Stimulated activated CD8-positive, alpha-beta memory T cell treated with anti-CD3 and anti-CD28 coated beads, Interleukin-15, amount 100 ng/mL, for 24 hours (primary cell): ENCODE results near the gene POLE2.
"Not testable (repeated sequence)": the region's sequence is repeated elsewhere in the genome, so short reads cannot be mapped to it uniquely, and the experiment has no call there.

ENCODE experiments used
- DNase-seq: peaks from one replicate; pipeline ENCODE4 v3.0.0-alpha.2; 2020; ENCODE audit warnings: low read depth

POLE2 gene

GRCh38 chr14:49659526-49660455 lies 28.2 kb downstream of the POLE2 start:
- DNase-seq, result no peak

- DNase-seq, result not testable (repeated sequence)
Observed at GRCh38 chr14:49657500-49657899, 30.5 kb downstream of the POLE2 start.

GRCh38 chr14:49654511-49654910 lies 33.5 kb downstream of the POLE2 start:
- DNase-seq, result no peak

- no peak for DNase-seq
Observed at GRCh38 chr14:49653508-49653907, 34.5 kb downstream of the POLE2 start.

- DNase-seq, result no peak
Observed at GRCh38 chr14:49642163-49642562, 45.9 kb downstream of the POLE2 start.

GRCh38 chr14:49641697-49642129 lies 46.3 kb downstream of the POLE2 start:
- DNase-seq, result no peak

- DNase-seq, result no peak
Observed at GRCh38 chr14:49640540-49641417, 47.2 kb downstream of the POLE2 start.

GRCh38 chr14:49637534-49638078 lies 50.4 kb downstream of the POLE2 start:
- DNase-seq, result no peak

GRCh38 chr14:49636866-49637265 lies 51.1 kb downstream of the POLE2 start:
- no peak for DNase-seq

GRCh38 chr14:49634547-49635334 lies 53.3 kb downstream of the POLE2 start, which contains the start of gene DNAAF2:
Gene DNAAF2, minus strand, starts transcription at chr14:49635244. Its CDS starts 95 bp downstream, at chr14:49635149.
- DNase-seq, result no peak

- DNase-seq, result peak; percentile 88
Observed at GRCh38 chr14:49633640-49634546, 54.1 kb downstream of the POLE2 start.

GRCh38 chr14:49623941-49624839 lies 63.8 kb downstream of the POLE2 start:
- no peak for DNase-seq

GRCh38 chr14:49623387-49623786 lies 64.6 kb downstream of the POLE2 start:
- no peak for DNase-seq

GRCh38 chr14:49622022-49622607 lies 65.9 kb downstream of the POLE2 start:
- DNase-seq, result no peak

- no peak for DNase-seq
Observed at GRCh38 chr14:49621114-49621881, 66.7 kb downstream of the POLE2 start.

GRCh38 chr14:49620182-49621113 lies 67.6 kb downstream of the POLE2 start, which contains the start of the genes MGAT2 and RPL36AL:
Gene MGAT2, plus strand, starts transcription at chr14:49620799. Its CDS starts 470 bp downstream, at chr14:49621269.
Gene RPL36AL, minus strand, starts transcription at chr14:49620626. Its CDS starts 1,522 bp downstream, at chr14:49619104.
- DNase-seq, result peak; percentile 81

- DNase-seq, result no peak
Observed at GRCh38 chr14:49619730-49620129, 68.3 kb downstream of the POLE2 start.
